NT2/D1 (cell line): Measurements from ENCODE around the gene NRG2.

Source experiments
- SUZ12 ChIP-seq: IDR thresholded peaks from 2 replicates; pipeline ENCODE4 v1.6.1; 2011; ENCODE audit not compliant: insufficient read length, insufficient read depth; ENCODE audit errors: extremely low read depth
- YY1 ChIP-seq: IDR thresholded peaks from 2 replicates; pipeline ENCODE4 v1.6.1; 2011; ENCODE audit not compliant: insufficient read length, insufficient read depth
- ZNF274 ChIP-seq: IDR thresholded peaks from 2 replicates; pipeline ENCODE4 v1.6.1; 2011; ENCODE audit warnings: mild to moderate bottlenecking, low read depth, low read length

DNA sequence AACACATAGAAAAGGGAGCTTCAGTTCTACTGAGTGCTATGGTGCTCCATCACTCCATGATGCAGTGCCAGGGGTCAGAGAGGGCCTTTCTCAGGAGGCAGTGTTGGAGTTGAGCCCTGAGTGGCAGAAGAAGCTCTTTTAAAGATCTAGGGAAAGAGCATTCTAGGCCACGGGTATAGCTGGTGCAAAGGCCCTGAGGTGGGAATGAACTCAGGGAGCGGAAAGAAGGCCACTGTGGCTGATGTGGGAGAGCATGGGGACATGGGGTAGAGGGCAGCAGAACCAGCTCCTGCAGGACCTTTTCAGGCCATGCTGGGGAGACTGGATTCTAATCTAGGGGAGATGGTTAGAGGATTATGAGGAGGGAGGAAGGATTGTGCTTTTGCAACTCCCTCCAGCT lies 237.6 kb downstream of the NRG2 start:
- TF ChIP-seq SUZ12, result no peak
- TF ChIP-seq YY1, result no peak
- TF ChIP-seq ZNF274, result no peak
